CD1c-positive myeloid dendritic cell (primary cell): Measurements from ENCODE around the gene RTL1.

Experiments
- DNase-seq: peaks from one replicate; pipeline ENCODE4 v3.0.0-alpha.2; 2016; ENCODE audit errors: extremely low spot score

Gene RTL1

GRCh38 chr14:100866666-100867630 lies 36.6 kb downstream of the RTL1 start:
- DNase-seq = no peak

GRCh38 chr14:100865682-100866591 lies 37.6 kb downstream of the RTL1 start:
- no peak for DNase-seq

GRCh38 chr14:100864960-100865681 lies 38.4 kb downstream of the RTL1 start:
- no peak for DNase-seq

DNA sequence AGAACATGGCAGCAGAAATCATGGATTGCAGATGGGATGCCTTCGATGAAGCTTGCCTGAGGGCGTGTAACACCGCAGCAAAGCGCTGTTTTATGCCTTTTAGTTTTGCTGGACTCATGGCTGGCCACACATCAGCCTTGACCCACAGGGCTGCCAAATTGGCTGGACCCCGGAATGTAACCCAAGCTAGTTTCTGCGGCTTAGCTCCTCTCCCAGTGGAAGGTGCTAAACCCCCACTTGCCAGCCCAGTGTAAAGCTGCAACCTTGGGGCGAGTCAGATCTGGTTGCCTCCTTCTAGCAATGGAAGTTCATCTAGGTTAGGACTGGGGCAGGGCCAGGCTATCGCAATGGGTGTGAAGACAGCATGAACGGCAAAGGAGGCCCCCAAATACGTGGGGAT lies 39.3 kb downstream of the RTL1 start:
- DNase-seq = no peak

DNA sequence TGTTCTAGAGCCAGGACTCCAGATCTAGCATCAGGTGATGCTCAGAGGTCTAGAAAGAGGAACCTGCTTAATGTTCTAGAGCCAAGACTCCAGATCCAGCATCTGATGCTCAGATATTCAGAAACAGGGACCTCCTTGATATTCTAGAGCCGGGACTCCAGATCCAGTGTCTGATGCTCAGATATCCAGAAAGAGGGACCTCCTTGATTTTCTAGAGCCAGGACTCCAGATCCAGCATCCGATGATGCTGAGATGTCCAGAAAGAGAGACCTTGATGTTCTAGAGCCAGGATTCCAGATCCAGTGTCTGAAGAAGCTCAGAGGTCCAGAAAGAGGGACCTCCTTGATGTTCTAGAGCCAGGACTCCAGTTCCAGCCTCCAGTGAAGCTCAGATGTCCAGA lies 40.7 kb downstream of the RTL1 start:
- no peak for DNase-seq

DNA sequence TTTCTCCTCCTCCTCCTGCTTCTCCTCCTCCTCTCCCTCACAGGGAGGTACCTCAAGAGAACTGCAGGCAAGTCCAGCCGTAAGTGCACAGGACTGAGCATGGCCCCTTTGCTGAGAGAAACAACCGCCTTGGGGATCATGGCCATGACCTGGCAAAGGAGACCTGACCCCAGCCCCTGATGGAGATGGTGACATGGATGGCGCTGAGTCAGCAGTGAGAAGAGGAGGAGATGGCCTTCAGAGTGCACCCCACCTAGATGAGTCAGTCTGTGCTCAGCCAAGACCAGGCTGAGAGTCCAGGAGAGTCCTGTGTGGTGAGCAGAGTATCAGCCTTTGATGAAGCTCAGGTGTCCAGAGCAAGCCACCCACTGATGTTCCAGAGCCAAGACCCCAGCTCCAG lies 41.2 kb downstream of the RTL1 start:
- DNase-seq = no peak

GRCh38 chr14:100861937-100862247 lies 41.6 kb downstream of the RTL1 start:
- no peak for DNase-seq

GRCh38 chr14:100861188-100861936 lies 42.2 kb downstream of the RTL1 start:
- no peak for DNase-seq

DNA sequence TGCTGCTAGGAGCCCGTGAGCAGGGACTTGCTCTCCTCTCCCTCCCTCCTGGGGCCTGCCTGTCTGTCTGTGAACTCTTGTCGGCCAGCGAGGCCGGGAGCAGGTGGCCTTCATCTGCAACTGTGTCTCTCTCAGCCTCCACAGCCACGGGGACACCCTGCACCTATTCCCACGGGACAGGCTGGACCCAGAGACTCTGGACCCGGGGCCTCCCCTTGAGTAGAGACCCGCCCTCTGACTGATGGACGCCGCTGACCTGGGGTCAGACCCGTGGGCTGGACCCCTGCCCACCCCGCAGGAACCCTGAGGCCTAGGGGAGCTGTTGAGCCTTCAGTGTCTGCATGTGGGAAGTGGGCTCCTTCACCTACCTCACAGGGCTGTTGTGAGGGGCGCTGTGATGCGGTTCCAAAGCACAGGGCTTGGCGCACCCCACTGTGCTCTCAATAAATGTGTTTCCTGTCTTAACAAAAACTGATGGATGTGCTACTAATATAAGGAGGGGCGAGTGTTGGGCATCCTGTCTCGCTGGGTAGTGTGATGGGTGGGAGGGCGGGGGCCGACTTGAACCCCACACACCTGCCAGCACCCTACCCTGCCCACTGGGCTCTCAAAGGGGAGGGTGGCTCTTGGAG lies 42.9 kb downstream of the RTL1 start:
- DNase-seq = no peak

DNA sequence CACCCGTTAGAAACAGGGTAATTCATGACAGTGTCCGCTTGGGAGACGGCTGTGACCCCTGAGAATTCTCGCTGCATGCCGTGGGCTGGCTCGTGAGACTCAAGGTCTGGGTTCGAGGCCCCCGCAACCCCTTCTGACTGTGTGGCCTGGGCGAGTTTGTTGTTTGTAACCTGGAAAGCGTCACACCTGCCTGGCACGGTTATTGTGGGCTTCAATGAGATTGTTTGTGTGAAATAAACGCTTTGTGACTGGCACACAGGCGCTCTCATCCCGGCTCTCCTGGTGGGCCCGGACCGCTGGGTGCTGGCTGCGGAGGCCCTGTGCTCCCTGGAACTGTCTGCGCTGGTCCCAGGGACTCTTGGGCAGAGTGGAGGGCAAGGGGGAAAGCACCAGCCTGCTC lies 43.7 kb downstream of the RTL1 start:
- DNase-seq = no peak

DNA sequence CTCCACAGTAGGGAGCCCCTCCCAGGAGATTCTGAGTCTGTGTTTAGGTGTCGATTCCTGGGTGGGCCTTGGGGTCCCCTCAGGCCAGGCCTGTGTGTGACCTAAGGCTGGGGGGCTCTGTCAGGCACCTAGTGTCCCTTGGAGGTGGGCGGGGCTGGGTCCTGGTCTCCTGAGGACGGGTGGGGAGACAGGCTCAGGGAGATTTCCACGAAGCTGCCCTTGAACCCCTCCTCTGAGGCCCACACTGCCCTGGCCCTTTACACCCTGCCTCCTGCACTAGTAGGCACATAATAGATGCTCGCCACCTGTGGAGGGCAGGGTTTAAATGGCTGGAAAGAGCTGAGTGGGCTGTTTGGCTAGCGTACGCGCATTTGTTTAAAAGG lies 44.7 kb downstream of the RTL1 start:
- no peak for DNase-seq

DNA sequence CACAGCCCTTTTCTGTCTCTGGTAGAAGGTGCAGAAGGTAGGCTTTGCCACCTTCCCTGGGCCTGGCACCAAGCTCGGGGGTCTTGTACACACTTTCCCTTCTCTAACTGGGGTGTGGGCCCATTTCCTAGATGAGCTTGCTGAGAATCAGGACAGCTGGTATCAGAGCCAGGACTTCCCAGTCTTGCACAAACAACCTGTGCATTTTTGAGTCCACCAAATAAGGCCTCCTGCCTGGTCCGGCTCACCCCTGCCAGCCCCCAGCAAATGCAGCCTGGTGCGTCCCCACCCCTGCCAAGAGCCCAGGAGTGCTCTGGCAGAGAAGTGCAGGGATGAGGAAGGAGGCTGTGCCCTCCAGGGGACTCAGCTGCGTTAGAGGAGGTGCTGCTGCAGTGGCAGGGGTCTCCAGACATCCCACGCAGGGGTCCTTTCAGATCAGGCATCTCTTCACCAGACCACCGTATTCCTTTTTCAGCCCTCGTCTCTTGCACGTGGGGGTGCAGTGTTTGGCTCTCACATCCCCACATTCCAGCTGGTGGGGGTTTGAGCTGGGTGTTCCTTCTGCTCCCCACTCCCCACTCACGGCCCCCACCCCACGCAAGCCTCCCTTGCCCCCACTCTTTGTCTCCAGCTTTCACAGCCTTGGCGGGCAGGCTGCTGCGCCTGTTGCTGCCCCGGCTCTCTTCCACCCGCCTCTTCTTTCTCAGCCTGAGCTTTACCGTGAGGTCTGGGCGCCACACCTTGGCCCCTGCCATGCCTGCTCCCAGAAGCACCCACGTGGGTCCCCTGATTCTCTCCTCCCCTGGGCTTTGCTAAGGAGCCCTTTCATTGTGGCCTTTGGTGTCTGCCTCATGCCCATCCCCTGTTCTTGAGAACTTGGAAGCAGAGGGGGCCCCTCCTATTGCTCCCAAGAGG lies 45.3 kb downstream of the RTL1 start:
- no peak for DNase-seq

DNA sequence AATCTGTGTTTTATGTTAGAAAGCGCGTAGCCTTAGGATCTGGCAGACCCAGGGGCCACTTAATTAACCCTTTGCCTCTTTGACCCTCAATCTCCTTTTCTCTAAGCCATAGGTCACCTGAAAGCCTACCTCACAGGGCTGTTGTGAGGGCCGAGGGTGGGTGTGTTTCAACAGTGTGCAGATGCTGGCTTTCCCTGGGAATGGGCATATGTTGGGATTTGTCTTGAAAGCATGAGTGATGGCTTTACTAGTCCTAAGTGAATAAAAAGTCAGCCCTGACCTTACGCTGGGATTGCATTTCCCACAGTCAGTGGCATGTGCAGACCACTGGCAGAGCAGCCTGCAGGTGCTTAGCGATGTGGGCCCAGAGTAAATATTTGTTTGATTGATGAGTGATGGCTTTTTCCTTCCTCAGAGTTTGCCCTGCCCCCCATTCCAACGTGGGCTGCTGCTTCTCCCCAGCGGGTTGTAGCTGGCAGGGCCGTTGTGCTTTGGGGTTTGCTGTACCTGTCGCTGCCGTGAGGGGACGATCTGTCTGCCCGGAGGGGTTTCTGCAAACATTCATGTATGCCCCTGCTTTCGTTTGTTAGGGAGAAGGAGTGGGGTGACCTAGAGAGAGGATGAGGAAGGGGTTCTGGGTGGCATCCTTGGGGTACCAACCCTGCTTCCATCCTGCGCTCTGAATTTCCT lies 46.1 kb downstream of the RTL1 start:
- no peak for DNase-seq

DNA sequence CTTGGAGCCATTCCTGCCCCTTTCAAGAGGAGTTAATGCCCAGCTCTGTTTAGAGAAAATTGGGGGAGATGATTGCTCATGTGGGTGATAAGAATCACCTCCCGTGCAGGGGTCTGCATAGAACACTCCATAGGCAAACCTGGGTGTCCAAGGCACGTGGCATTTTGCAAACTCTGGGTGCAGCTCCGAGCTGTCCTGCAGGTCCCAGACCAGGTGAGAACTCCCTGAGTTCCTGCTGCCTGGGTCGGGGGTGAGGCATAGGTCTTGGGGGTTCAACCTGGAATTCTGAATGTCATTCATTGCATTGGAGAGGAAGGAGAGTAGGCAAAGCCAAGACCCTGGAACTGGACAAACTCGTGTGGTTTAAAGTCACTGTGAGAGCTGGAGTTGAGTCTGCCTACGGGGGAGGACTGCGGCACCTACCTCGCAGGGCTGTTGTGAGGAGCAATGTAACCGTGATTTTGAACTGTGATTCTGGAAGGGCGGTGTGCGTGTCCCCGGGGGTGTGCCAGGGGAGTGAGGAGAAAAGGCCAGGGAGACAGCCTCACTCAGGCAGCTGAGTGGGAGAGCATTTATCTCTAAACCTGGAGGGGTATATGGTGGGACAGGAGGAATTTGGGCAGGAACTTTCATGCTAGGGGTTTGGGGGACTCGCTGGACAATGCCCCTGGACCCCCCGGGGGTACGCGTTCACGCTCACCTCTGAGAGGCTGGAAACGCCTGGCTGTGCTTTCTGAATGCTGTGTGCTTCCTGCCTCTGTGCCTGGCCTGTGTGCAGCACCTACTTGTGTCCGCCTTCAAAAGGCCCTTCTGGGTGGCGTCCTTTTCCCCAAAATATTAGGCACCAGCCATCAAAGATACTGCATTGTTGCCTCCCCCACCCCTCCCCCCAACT lies 47.2 kb downstream of the RTL1 start:
- DNase-seq = no peak

- DNase-seq = no peak
These were observed 48.1 kb downstream of the RTL1 start for GRCh38 chr14:100855256-100855930.

DNA sequence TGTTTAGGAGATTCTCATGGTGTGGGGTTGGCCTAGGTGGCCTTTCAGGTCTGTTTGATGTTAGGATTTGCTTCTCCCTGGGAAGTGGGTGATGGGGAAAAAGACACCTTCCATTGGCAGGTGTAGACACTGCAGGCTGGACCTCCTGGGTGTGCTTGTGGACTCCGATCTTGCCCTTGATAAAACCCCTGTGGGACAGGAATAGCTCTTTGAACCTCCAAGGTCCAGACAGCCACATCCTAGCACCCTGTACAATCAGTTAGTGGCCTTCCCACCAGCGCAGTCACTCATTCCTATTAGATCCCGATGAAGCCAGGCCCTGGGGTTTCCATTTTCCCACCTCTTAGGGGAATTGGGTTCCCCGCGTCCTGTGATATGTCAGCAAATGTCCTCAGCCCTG lies 49.1 kb downstream of the RTL1 start:
- DNase-seq = no peak

DNA sequence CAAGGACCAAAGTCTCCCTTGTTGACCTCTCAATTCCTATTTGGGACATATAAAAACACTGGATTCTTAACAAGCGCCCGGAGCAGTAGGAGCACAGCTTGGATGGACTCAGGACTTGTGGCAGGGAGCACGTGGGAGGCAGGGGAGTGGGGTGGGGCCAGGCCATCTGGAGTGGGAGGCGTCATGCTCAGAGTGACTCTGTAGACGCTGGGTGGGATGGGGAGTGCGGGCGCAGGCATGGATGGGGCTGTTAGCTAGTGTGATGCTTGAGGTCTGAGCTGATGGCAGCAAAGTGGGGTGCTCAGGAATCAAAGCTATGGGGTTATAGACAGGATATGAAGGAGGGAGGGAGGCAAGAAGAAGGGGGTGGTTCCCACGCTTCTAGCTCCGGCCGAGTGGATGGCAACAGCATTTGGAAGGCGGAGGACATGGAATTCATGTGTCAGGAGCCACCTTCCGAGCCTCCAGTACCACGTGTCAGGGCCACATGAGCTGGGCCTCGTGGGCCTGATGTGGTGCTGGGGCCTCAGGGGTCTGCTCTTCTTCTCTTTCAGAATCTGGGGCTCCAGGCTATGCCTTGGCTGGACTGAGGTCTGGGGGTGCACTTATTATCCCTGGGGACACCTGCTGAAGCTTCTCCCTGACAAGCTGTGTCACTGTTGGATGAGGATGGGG lies 51.4 kb downstream of the RTL1 start:
- no peak for DNase-seq
